HG03354 (cell line): ENCODE data around the gene FARS2.

Source experiments
- ATAC-seq: cut with Tn5 transposase; IDR thresholded peaks from one replicate; pipeline ENCODE4 v1.9.1; 2021; ENCODE audit warnings: mild to moderate bottlenecking; ENCODE audit not compliant: unreplicated experiment, poor library complexity, severe bottlenecking

Gene FARS2

DNA sequence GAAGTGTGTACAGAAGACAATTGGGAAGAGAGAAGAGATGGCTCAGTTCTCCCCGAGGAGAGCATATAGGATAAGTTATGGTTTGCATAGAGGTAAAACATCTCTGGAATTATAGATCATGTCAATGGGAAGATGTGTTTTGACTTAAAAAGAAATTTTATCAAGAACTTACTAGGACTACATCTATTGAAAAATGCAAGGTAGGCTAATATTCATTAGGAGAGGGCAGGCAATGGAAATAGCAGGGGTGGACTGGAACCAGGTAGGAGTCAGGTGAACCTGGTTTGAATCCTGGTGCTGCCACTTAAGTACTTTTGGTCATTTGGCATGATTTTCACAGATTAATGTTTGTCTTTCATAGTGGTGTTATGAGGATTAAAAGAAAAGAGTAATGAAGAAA is 96.2 kb downstream of the FARS2 start:
- ATAC-seq, result no peak

DNA sequence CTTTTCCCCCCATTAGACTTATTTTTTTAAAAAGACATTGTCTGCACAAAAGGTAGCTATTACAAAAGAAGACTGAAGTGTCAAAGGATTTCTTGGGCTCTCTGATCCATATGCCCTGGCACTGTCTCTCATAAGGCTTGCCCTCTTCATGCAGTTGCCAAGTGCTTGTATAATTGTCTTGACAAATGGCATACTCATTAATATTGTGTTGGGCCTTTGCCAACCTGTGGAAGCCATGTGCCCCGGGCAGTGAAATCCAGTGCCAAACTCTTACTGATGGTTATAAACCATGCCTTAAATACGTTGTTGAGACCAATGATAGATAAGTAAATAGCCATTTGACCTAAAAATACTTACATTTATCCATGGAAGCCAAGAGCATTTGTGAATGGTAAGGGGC is 98.1 kb downstream of the FARS2 start:
- no peak for ATAC-seq

DNA sequence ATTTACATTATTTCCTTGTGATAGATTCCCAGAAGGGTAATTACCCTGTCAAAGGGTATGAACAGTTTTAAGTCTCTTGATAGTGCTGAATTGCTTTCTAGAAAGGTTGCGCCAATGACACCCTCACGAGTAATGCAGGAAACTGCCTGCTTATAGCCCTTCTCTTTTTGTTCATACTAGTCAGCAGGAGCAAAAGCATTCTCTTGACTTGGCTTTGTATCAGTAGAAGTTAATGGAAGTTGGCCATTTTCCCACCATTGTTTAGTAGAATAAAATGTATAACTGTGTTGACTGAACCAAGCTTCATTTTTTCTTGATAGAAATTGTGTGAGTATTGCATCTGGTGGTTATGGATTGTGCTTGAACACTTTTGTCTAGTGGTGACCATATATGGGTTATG is 100.1 kb downstream of the FARS2 start:
- no peak for ATAC-seq

DNA sequence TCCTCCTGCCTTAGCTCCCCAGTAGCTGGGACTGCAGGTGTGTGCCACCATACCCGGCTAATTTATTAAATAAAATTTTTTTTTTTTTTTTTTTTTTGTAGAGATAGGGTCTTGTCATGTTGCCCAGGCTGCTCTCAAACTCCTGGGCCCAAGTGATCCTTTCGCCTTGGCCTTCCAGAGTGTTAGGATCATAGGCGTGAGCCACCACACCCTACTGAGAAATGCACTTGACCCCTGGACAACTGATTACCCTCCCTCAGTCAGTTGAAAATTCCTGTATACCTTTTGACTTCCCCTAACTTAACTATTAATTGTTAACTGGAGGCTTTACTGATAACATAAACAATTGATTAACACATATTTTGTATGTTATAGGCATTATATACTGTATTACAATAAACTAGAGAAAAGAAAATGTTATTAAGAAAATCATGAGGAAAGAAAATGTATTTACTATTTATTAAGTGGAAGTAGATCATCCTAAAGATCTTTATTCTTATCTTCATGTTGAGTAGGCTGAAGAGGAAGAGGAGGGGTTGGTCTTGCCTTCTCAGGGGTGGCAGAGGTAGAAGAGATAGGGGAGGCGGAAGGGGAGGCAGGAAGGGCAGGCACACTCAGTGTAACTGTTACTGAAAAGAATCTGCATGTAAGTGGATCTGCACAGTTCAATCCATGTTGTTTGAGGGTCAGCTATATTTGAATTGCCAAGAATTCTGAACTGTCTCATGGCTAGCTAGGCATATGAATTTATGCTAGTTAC is 104.3 kb downstream of the FARS2 start:
- no peak for ATAC-seq

DNA sequence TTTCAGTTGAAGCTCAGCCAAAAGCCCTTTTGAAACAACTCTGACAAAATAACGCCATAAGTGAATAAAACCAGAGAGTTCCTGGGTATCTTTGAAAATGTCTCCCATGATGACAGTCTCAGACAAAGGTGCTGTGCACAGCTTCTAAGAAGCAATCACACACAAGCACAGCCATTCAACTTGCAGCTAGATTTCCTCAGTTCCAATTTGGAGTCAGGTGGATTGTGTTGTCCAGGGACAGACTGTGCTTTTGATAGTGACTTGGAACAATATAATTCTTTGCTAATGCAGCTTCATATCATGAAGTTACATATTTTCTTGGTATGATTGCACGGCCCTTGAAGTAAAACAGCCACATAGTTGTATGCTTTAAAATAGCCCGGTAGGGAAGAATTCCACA is 105.6 kb downstream of the FARS2 start:
- ATAC-seq, result no peak

DNA sequence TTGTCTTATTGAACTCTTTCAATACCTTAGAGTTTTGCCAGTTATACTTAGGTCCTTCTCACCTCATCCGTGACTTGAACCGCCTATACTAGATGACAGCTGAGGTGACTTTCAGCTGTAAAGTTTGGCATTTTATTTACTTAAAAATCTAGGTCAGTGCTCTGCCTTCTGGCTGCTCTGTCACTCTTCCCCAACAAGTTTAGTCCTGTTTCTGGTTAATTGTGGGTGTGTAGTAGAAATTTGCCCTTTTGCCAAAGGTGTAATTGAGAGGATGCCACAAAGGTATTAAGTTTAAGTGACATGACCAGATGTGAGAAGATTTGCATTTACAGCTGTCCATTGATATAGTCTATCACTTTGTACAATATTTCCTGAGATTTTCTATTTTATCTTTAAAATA is 106.2 kb downstream of the FARS2 start:
- no peak for ATAC-seq

DNA sequence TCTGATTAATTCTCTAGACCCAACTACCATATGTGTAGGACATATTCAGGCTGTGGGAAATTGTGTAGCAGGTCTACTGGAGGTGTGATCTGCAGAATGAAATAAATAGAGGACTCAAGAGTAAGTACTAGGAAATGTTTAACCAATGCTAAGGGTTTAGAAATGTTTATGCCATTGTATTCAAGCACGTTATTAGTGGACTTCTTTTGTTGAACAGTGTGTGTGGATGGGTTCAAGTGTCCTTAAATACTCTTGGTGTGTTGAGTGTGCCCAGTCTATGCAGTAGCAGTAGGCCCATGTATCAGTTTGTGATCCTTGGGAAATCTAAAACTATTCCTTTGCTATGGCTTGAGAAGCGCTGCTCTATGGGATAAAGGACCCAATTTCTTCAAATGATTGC is 112.1 kb downstream of the FARS2 start:
- ATAC-seq, result no peak

DNA sequence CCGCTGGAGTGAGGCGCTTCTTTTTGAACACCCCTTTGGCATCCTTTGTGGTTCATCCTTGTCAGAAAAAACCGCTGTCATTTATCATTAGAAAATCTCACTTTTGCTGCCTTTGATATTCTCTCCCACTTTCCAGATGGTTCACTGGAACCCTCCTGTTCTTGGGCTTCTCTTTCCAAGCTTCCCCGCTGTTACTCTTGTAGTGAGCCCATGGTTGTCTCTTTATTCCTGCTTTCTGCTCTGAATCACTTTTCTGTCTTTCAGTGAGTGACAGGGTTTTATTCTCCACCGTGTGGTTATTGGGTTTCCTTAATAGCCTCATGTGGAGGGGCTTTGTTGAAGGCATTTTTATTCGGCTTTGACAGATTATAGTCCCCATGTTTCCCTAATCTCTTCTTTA is 117.0 kb downstream of the FARS2 start:
- no peak for ATAC-seq

DNA sequence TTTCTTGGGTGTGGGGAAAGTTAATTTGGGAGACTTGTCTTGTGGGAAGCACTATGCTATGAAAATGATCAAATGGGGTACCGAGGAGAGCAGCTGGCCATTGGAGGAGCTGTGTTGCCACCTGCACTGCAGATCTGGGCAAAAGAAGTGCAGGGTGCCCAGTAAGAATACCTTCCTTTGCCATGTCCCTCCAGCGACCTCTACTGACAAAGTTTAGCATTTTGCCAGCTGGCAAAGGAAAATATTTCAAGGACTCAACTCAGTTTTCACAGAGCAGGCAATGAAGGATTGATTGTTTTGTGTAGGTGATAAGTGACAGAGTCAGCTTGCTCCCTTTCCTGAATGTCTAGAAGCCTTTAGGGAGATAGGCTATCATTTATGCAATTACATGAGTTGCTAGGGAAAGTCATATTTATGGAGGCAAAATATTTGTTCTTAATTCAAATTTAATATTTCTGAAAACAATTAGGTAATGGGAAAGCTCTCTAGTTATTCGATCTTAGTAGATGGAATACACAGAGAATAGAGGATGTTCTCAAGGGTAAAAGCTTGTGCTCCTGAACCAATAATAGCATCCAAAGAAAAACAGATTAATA is 118.4 kb downstream of the FARS2 start:
- ATAC-seq, result no peak

DNA sequence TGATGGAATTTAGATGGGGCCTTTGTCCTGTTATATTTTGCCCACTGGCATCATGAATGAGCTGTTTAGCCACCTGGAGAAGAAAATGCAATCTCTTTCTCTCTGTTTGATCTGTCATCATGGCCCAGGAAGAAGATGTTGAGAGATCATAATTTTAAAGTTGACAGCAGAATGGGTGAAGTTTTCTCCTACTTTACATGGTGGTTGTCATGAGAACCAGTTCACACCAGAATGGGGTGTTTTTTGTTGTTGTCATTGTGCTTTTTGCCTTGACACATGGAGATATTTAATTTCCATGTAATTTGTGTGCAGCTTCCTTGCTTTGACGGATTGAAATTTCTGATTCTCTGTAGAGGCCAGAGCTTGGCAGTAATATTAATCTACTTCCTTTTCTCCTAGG is 122.5 kb downstream of the FARS2 start:
- ATAC-seq, result no peak

DNA sequence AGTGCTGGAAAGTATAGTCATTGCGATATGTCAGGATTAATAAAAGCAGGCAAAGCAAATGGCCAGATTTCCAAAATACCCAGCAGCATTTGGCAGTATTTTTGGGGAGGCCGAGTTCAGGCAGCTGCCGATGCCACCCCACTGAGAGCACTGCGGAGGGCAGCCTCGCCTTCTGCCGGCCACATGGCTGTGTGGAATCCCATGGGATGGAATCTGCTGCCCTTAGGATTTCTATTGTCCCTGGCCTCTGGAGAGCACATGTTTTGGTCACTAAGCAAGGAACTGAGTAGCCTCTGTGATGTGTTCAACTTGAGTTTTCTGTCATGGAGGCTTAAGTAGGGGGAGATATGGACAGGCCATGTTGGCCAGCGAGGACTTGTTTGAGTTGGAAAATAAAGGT is 123.0 kb downstream of the FARS2 start:
- ATAC-seq, result no peak

DNA sequence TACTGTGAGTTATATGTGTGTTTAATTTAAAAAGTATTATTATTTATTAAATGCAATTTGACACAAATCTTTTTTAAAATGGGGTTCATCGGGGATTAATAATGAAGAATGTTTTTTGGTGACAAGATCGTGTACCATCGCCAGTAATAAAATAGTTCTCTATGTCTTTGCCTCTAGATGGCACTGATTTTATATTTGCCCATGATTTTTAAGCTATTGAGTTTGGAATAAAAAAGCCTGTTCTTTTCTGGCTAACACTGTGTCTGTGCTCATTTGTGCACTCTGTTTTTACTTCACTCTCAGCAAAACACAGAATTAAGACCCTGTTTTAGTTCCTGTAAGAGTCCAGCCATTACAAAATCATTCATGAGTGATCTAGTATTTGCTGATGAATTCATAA is 127.0 kb downstream of the FARS2 start:
- ATAC-seq, result no peak

DNA sequence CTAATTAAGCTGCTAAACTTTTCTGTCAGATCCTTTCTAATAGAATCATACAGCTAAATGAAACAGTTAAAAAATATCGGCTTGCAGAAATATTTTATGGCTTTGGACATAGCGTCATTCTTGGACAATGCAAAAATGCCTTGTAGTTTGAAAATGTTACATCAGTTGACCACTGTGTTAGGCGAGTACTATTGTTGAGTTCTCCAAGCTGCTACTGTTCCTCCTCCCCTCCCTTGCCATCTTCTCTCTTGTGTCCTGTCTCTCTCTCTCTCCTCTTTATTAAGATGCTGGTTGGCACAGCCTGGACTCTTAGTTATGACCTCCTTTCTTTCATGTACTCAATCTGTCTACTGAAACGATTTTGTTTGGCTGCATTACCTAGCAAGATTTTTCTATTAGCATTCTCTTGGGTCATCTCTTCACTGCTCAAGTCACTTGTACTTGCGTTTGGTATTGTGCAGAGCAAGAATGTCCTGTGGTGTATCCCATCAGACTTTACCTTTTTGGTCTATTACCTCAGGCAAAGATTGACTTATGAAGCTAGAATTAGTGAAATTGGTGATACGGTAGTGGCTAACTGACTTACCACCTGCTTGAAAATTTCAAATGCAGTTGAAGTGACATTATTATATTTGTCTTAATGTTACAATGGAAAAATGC is 127.9 kb downstream of the FARS2 start:
- no peak for ATAC-seq

DNA sequence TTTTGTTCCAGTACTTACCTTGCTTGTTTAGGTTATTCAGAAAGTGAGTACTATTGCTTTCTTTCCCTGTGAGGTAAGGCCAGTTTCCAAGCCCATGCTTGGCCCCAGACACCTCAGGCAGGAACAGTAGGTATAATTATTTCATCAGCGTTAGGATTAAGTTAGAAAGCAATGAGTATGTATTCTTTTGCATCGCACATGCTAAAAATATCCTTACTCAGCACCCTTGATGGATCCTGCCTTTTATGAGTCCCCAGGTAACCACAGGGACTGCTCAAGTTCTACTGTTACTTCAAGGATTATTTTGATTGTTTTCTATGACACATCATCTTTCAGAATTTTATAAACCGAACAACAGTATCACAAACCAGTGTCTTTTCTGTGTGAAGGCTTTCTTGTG is 128.9 kb downstream of the FARS2 start:
- ATAC-seq, result no peak

DNA sequence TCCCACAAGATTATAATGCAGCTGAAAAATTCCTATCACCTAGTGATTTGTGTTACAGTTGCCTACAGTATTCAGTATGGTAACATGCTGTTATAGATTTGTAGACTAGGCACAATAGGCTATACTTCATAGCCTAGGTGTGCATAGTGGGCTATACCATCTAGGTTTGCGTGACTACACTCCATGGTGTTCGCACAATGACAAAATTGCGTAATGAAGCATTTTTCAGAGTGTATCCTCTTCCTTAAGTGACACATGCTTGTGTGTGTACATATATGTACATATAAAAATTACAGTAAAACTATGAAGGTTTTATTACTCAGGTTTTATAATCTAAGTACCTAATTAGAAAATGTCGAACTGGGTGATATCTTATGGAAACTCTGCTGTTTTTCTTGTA is 133.0 kb downstream of the FARS2 start:
- ATAC-seq, result no peak

DNA sequence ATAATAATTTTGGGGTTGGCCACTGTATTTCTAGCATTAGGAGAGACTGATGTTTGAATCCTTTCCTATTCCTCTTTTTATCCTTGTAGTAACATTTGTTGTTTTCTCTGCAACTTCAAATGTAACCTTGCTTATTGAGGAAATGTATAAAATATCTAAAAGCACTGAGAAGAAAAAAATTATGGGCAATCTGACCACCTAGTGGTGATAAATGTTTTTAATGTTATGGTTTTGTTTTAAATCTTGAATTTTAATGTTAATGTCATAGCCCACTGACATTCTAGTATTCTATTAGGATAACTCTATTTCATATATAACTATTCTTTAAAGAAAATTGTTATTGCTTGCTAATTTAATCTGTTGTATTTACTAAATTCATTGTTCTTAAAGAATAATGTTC is 134.4 kb downstream of the FARS2 start:
- no peak for ATAC-seq

DNA sequence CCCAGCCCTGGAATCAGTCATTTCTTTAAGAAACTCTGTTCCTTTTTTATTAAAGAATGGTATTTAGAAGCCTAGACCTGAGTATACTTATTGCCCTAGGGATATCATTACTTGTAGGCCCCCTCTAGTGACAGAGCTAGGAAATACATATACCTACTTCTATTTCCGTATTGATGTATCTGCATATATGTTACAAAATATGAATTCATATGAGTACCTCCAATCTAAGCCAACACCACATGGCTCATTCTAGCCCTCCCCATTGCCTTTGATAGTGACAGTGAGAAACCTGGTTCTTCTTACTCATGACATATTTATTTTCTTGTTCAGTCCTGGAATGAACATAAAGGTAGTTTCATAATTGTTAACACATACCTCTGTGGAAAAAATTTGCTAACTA is 137.2 kb downstream of the FARS2 start:
- ATAC-seq, result no peak

DNA sequence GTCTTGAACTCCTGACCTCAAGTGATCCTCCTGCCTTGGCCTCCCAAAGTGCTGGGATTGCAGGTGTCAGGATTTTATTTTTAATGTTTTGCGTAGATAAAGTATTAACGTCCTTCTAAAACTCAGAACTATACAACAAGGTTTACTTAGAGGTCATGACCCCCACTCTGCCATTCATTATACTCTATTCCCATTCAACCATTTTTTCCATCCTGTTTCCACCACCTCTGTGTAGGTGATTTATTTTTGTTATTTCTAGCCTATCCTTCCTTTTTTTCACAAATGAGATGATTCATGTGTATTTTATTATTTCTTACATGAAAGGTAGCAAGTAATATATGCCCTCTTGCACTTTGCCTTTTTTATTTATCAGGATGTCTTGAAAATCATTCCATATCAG is 138.1 kb downstream of the FARS2 start:
- no peak for ATAC-seq

DNA sequence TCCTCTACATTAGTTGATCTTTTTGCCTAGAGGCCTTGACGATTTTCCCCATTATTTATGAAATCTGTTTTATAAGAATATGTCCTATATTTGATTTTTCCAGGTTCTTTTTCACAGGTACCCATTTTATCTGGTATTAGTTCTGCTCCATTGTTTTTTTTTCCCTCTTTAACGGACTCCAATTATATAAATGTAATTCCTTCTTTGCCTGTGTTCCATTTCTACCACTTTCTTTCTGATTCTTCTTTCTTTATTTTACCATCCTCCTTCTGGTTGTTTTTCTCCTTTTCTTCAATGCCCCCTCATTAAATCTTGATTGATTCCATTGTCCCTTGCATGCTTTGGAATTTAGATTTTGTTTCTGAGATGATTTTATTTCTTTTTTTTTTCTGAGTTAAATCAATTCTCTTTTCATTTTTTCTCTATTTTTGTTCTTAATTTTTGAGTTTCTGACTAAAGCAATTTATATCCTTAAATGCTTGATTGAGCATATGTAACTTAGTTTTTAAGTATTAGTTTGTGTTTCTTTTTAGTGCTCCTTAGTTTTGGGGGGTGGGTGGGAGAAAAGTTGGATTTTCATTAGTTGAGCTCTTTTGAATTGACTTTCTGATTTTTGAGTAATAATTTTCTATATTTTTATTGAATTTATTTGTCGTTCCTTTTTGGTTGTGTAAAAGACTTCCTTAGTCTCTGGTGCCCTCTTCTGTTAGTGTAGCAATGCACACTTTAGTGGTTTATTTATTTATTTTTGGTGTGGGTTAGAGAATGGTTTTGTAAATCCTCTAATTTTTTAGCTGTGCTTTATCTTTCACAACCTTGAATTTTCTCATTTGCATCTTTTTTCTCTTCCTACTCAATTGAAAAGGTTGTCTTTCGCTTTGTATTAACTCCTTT is 140.8 kb downstream of the FARS2 start:
- no peak for ATAC-seq

DNA sequence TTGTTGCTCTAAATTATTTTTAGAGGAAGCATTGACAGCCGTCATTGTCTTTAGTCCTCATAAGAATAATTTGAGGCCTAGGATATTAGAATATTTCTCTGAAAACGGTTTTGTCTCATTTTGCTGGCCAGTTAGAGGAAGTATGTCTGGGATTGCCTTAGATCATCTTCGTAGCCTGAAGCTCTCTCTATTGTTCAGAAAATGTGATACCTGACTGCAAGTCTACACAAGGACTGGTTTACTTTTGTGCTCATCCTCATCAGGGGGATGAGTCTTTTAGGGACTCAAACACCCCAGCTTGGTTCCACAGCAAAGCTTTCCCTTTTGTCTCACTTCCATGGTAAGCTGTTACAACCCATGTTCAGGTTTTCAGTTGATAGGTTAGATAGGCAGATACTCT is 141.8 kb downstream of the FARS2 start:
- no peak for ATAC-seq
